ENCODE measurements around the gene CCDC40.

CCDC40 gene

GRCh38 chr17:80129006-80129565 lies 92.6 kb downstream of the CCDC40 start:
- no peak overlapping the region for H3K4me3 ChIP-seq (ENCODE audit: control insufficient read depth, low read depth, low read length)
- DNase-seq (ENCODE audit: low read depth): peak; percentile 37
- TF ChIP-seq CTCF (conservative IDR thresholded peaks at IDR 0.05; ENCODE audit: control insufficient read depth, insufficient read depth, low read depth, low read length): no peak

- TF ChIP-seq CTCF (conservative IDR thresholded peaks at IDR 0.05; ENCODE audit: control insufficient read depth, insufficient read depth, low read depth, low read length): no peak
- no peak overlapping the region for H3K4me3 ChIP-seq (ENCODE audit: control insufficient read depth, low read depth, low read length)
- no peak for DNase-seq (ENCODE audit: low read depth)
These were observed 94.5 kb downstream of the CCDC40 start for GRCh38 chr17:80130992-80131391.

- no peak for DNase-seq (ENCODE audit: low read depth)
- TF ChIP-seq CTCF (conservative IDR thresholded peaks at IDR 0.05; ENCODE audit: control insufficient read depth, insufficient read depth, low read depth, low read length): no peak
- no peak overlapping the region for H3K4me3 ChIP-seq (ENCODE audit: control insufficient read depth, low read depth, low read length)
These were observed 96.6 kb downstream of the CCDC40 start for GRCh38 chr17:80132906-80133625.

GRCh38 chr17:80133626-80133970 lies 97.2 kb downstream of the CCDC40 start:
- no peak for TF ChIP-seq CTCF (conservative IDR thresholded peaks at IDR 0.05; ENCODE audit: control insufficient read depth, insufficient read depth, low read depth, low read length)
- DNase-seq (ENCODE audit: low read depth): no peak
- no peak overlapping the region for H3K4me3 ChIP-seq (ENCODE audit: control insufficient read depth, low read depth, low read length)

- DNase-seq (ENCODE audit: low read depth): no peak
- no peak overlapping the region for H3K4me3 ChIP-seq (ENCODE audit: control insufficient read depth, low read depth, low read length)
- TF ChIP-seq CTCF (conservative IDR thresholded peaks at IDR 0.05; ENCODE audit: control insufficient read depth, insufficient read depth, low read depth, low read length): no peak
These were observed 100.7 kb downstream of the CCDC40 start for GRCh38 chr17:80137131-80137530.

- DNase-seq (ENCODE audit: low read depth): no peak
- no peak overlapping the region for H3K4me3 ChIP-seq (ENCODE audit: control insufficient read depth, low read depth, low read length)
- TF ChIP-seq CTCF (conservative IDR thresholded peaks at IDR 0.05; ENCODE audit: control insufficient read depth, insufficient read depth, low read depth, low read length): no peak
These were observed 102.5 kb downstream of the CCDC40 start for GRCh38 chr17:80138856-80139426.

Data from fibroblast of mammary gland (primary cell).